HFFc6 (cell line): ENCODE measurements around the gene AQP9. TPM values are rescaled to one million over a fixed set of nuclear protein-coding genes. Genes with fewer than 3 reads are reported as not detected.

ENCODE experiments used
- DNase-seq: peaks from one replicate; pipeline ENCODE4 v3.0.0-alpha.2; 2018
- H3K27ac Mint-ChIP-seq: 2 replicates; pipeline ENCODE4 v1.8.0; 2020; ENCODE audit warnings: mild to moderate bottlenecking, mixed read lengths
- H3K27me3 Mint-ChIP-seq: 2 replicates; pipeline ENCODE4 v1.8.0; 2021; ENCODE audit warnings: mild to moderate bottlenecking, moderate library complexity, mixed read lengths; ENCODE audit not compliant: insufficient read depth
- H3K36me3 Mint-ChIP-seq: 2 replicates; pipeline ENCODE4 v1.8.0; 2021; ENCODE audit warnings: low read depth, mixed read lengths
- H3K4me1 Mint-ChIP-seq: 2 replicates; pipeline ENCODE4 v1.8.0; 2020; ENCODE audit warnings: low read depth, mixed read lengths
- H3K4me3 Mint-ChIP-seq: 2 replicates; pipeline ENCODE4 v1.8.0; 2020; ENCODE audit warnings: mild to moderate bottlenecking, moderate library complexity, mixed read lengths
- H3K9me3 Mint-ChIP-seq: 2 replicates; pipeline ENCODE4 v1.8.0; 2020; ENCODE audit warnings: mild to moderate bottlenecking, mixed read lengths
- CTCF ChIP-seq: fragments of 200-600 bp; sonication (generic); IDR thresholded peaks from 2 replicates; pipeline ENCODE4 v1.5.0; 2021; ENCODE audit warnings: antibody characterized with exemption, mild to moderate bottlenecking
- total RNA-seq, 6 experiments: library from RNA; stranded (reverse); fragmentation: NEBNext Ultra II Directional; extraction: Animal tissue kit (Norgen Biotek cat#: 25700); gene quantifications; 2 replicates in 1 of 6; 3 replicates in 5 of 6; pipeline ENCODE4 v1.2.3, GENCODE V29; 2021

AQP9 gene
- total RNA-seq, 6 experiments from 2014 or later, result not detected

GRCh38 chr15:58224068-58224467 is 85.9 kb downstream of the AQP9 start:
- Mint-ChIP-seq H3K9me3 (no peaks in the 10 kb centered on the region; the same call in 1 of the 2 replicates), H3K27ac (no peak overlapping the region), H3K4me1 (peaks cover 26% of the 10 kb centered on the region), H3K36me3 (no peaks in the 10 kb centered on the region), H3K4me3 (no peak overlapping the region), H3K27me3 (peaks cover 1% of the 10 kb centered on the region; the same call in 1 of the 2 replicates)
- no peak for TF ChIP-seq CTCF
- DNase-seq, result no peak

- peaks cover 22% of the 10 kb centered on the region for H3K4me1 Mint-ChIP-seq
These were observed 89.7 kb downstream of the AQP9 start for GRCh38 chr15:58227706-58228543.

GRCh38 chr15:58228718-58229117 is 90.5 kb downstream of the AQP9 start:
- peak; percentile 78 for DNase-seq
- H3K9me3 Mint-ChIP-seq, result no peaks in the 10 kb centered on the region
- peaks cover 21% of the 10 kb centered on the region for H3K4me1 Mint-ChIP-seq
- TF ChIP-seq CTCF, result no peak
- H3K4me3 Mint-ChIP-seq, result peak overlapping the region; percentile 40; the same call in 1 of the 2 replicates
- H3K27me3 Mint-ChIP-seq, result peaks cover 9% of the 10 kb centered on the region
- peak overlapping the region; percentile 50 for H3K27ac Mint-ChIP-seq
- H3K36me3 Mint-ChIP-seq, result no peaks in the 10 kb centered on the region

More at GRCh38 chr15:58227706-58228543, 89.7 kb downstream of the AQP9 start:
- no peaks in the 10 kb centered on the region for H3K36me3 Mint-ChIP-seq
- H3K4me3 Mint-ChIP-seq, result no peak overlapping the region
- peak overlapping the region; percentile 50 for H3K27ac Mint-ChIP-seq
- peaks cover 9% of the 10 kb centered on the region for H3K27me3 Mint-ChIP-seq
- TF ChIP-seq CTCF, result peak; percentile 96
- peak; percentile 62 for DNase-seq
- H3K9me3 Mint-ChIP-seq, result no peaks in the 10 kb centered on the region

- DNase-seq, result peak; percentile 23
- H3K27me3 Mint-ChIP-seq, result peaks cover 9% of the 10 kb centered on the region
- peak overlapping the region; percentile 40; the same call in 1 of the 2 replicates for H3K4me3 Mint-ChIP-seq
- peaks cover 25% of the 10 kb centered on the region for H3K4me1 Mint-ChIP-seq
- H3K9me3 Mint-ChIP-seq, result no peaks in the 10 kb centered on the region
- peak overlapping the region; percentile 12; the same call in 1 of the 2 replicates for H3K27ac Mint-ChIP-seq
- H3K36me3 Mint-ChIP-seq, result no peaks in the 10 kb centered on the region
- TF ChIP-seq CTCF, result no peak
These were observed 91.2 kb downstream of the AQP9 start for GRCh38 chr15:58229297-58229768.

GRCh38 chr15:58232281-58233065 is 94.3 kb downstream of the AQP9 start:
- H3K4me1 Mint-ChIP-seq, result peaks cover 33% of the 10 kb centered on the region
- H3K27me3 Mint-ChIP-seq, result peaks cover 13% of the 10 kb centered on the region
- no peak for DNase-seq
- no peaks in the 10 kb centered on the region for H3K9me3 Mint-ChIP-seq
- no peak overlapping the region for H3K4me3 Mint-ChIP-seq
- TF ChIP-seq CTCF, result no peak
- H3K36me3 Mint-ChIP-seq, result no peaks in the 10 kb centered on the region
- no peak overlapping the region for H3K27ac Mint-ChIP-seq
